Measurements from ENCODE around the gene RAX. TPM values are rescaled to one million over a fixed set of nuclear protein-coding genes. Genes with fewer than 3 reads are reported as not detected.
"Not testable (repeated sequence)": the region's sequence is repeated elsewhere in the genome, so short reads cannot be mapped to it uniquely, and the experiment has no call there.

The RAX gene
- total and polyA plus RNA-seq, 8 donors: 0.05 TPM; not detected in 7

DNA sequence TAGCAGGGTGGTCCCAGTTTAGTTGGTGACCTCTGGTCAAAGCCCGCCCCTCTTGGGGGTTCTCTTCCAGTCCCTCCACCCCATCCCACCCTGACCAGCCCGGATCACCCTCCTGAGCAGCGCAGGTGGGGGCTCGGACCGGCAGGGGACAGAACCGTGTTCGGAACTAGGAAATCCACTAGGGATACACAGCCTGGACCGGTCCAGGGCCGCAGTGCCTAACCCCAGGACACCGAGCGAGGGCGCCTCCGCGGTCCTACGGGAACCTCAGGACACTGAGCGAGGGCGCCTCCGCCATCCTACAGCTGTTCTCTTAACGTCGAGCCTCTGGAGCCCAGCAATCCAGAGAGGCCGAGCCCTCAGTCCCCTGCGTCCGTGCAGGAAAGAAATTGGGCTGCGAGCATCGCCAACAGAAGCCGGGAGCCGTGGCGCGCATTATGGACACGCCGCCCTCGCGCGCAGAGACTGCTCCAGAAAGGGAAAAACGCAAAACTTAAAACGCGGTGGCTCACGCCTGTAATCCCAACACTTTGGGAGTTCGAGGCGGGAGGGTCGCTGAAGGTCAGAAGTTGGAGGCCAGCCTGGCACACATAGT is 8.5 kb downstream of the RAX start:
- H3K27ac ChIP-seq: no peak overlapping the region
- DNase-seq: no peak
- peaks cover 14 to 44% (median 34%) of the 10 kb centered on the region in 4 donors for H3K4me1 ChIP-seq
- intact Hi-C loops (cut with DNase I; ENCODE audit: low total_unique reads): no loop called here
- WGBS, 5 donors: 4 to 9% (median 8%) methylated on average over 33 to 41 of the region's 41 CpGs
- H3K4me3 ChIP-seq: peak overlapping the region in 3 of 4 donors; percentile 30 to 40 (median 31)
- TF ChIP-seq POLR2A (IDR thresholded peaks at IDR 0.05): no peak
- no peak for TF ChIP-seq CTCF (IDR thresholded peaks at IDR 0.05)
- TF ChIP-seq POLR2AphosphoS5 (IDR thresholded peaks at IDR 0.05): no peak
- no peak for TF ChIP-seq EP300 (IDR thresholded peaks at IDR 0.05)
- H3K9me3 ChIP-seq: peaks cover 0 to 11% (median 0%) of the 10 kb centered on the region in 4 donors
- H3K27me3 ChIP-seq: peaks cover 21 to 76% (median 69%) of the 10 kb centered on the region in 3 donors
- H3K36me3 ChIP-seq: no peaks in the 10 kb centered on the region

DNA sequence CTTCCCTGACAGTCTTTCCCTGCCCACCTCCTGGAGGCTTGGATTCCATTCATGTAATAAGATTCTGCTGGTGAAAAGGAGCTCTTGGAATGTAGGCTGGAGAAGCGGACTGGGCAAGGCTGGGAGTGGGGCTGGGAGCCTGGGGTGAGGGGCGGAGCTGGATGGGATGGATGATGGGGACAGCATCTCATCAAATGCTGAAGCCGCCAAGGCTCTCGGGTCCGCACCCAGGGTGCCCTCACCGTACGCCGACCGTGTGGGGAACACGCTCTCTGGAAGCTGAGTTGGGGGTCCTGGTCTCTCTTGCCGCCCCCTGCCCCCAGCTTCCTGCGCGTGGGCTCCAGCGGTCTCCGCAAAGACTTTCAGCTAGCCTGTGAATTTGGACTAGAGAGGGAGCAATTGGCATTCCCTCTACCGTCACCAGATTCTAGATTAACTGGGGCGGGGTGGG is 9.1 kb downstream of the RAX start:
- Histone ChIP-seq H3K4me3 (no peak overlapping the region), H3K9me3 (peaks cover 0 to 11% (median 0%) of the 10 kb centered on the region in 4 donors), H3K27ac (no peak overlapping the region), H3K4me1 (peaks cover 10 to 39% (median 29%) of the 10 kb centered on the region in 4 donors), H3K36me3 (no peaks in the 10 kb centered on the region), H3K27me3 (peaks cover 21 to 70% (median 63%) of the 10 kb centered on the region in 3 donors)
- WGBS, 5 donors: 0 to 11% (median 7%) methylated on average over 12 to 17 of the region's 17 CpGs
- intact Hi-C loops (cut with DNase I; ENCODE audit: low total_unique reads): no loop called here
- no peak for DNase-seq
- no peak for TF ChIP-seq POLR2AphosphoS5 (IDR thresholded peaks at IDR 0.05)
- TF ChIP-seq CTCF (IDR thresholded peaks at IDR 0.05): no peak
- no peak for TF ChIP-seq POLR2A (IDR thresholded peaks at IDR 0.05)
- TF ChIP-seq EP300 (IDR thresholded peaks at IDR 0.05): no peak

- H3K4me3 ChIP-seq: no peak overlapping the region
- peaks cover 18 to 65% (median 59%) of the 10 kb centered on the region in 3 donors for H3K27me3 ChIP-seq
- peaks cover 0 to 11% (median 0%) of the 10 kb centered on the region in 4 donors for H3K9me3 ChIP-seq
- no peak for TF ChIP-seq POLR2A (IDR thresholded peaks at IDR 0.05)
- TF ChIP-seq CTCF (IDR thresholded peaks at IDR 0.05): no peak
- TF ChIP-seq POLR2AphosphoS5 (IDR thresholded peaks at IDR 0.05): no peak
- no peak for TF ChIP-seq EP300 (IDR thresholded peaks at IDR 0.05)
- H3K27ac ChIP-seq: no peak overlapping the region
- DNase-seq: no peak
- WGBS, 5 donors: 6 to 11% (median 7%) methylated on average over 16 of the region's 16 CpGs
- no peaks in the 10 kb centered on the region for H3K36me3 ChIP-seq
- intact Hi-C loops (cut with DNase I; ENCODE audit: low total_unique reads): no loop called here
- H3K4me1 ChIP-seq: peaks cover 6 to 34% (median 25%) of the 10 kb centered on the region in 4 donors
Measured at GRCh38 chr18:59263661-59264060, 9.6 kb downstream of the RAX start.

GRCh38 chr18:59262243-59262642 is 11.0 kb downstream of the RAX start:
- WGBS, 5 donors: 82 to 96% (median 88%) methylated on average over 1 to 2 of the region's 2 CpGs
- intact Hi-C loops (cut with DNase I; ENCODE audit: low total_unique reads); H3K36me3 ChIP-seq; DNase-seq; H3K4me3 ChIP-seq; H3K27ac ChIP-seq: not testable (repeated sequence)
- H3K9me3 ChIP-seq: peaks cover 0 to 13% (median under 1%) of the 10 kb centered on the region in 4 donors
- H3K4me1 ChIP-seq: peaks cover 0 to 20% (median 13%) of the 10 kb centered on the region in 4 donors
- peaks cover 7 to 53% (median 44%) of the 10 kb centered on the region in 3 donors for H3K27me3 ChIP-seq

GRCh38 chr18:59261842-59262241 is 11.4 kb downstream of the RAX start:
- WGBS, 5 donors: 67 to 86% (median 82%) methylated on average over 2 to 3 of the region's 3 CpGs
- H3K36me3 ChIP-seq; DNase-seq; intact Hi-C loops (cut with DNase I; ENCODE audit: low total_unique reads); H3K4me3 ChIP-seq; H3K27ac ChIP-seq: not testable (repeated sequence)
- Histone ChIP-seq H3K27me3 (peaks cover 7 to 53% (median 40%) of the 10 kb centered on the region in 3 donors), H3K9me3 (peaks cover 0 to 17% (median 5%) of the 10 kb centered on the region in 4 donors), H3K4me1 (peaks cover 0 to 18% (median 13%) of the 10 kb centered on the region in 4 donors)

DNA sequence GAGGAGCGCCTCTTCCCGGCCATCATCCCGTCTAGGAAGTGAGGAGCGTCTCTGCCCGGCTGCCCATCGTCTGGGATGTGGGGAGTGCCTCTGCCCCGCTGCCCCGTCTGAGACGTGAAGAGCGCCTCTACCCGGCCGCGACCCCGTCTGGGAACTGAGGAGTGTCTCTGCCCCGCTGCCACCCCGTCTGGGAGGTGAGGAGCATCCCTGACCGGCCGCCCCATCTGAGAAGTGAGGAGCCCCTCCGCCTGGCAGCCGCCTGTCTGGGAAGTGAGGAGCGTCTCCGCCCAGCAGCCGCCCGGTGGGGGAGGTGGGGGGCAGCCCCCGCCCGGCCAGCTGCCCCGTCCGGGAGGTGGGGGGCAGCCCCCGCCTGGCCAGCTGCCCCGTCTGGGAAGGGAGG is 17.8 kb downstream of the RAX start:
- H3K4me1 ChIP-seq; H3K4me3 ChIP-seq; DNase-seq; intact Hi-C loops (cut with DNase I; ENCODE audit: low total_unique reads); H3K27ac ChIP-seq; H3K36me3 ChIP-seq: not testable (repeated sequence)
- Histone ChIP-seq H3K27me3 (peaks cover 0 to 34% (median 0%) of the 10 kb centered on the region in 3 donors), H3K9me3 (peaks cover 0 to 20% (median 10%) of the 10 kb centered on the region in 4 donors)
- 83 to 95% (median 85%) methylated on average over 13 to 30 of the region's 30 CpGs for WGBS, 5 donors

All from stomach (tissue), 9 donors.